ENCODE results near the gene GTF2IRD1. TPM values are rescaled to one million over a fixed set of nuclear protein-coding genes. Genes with fewer than 3 reads are reported as not detected.

The GTF2IRD1 gene
- total and polyA plus RNA-seq, 9 of the 15 experiments (the other 6 are each of a cell fraction or from before 2014, with no cell fraction given): 9.1 to 30.2 (median 14.0) TPM

GRCh38 chr7:74584160-74584954 lies 130.7 kb downstream of the GTF2IRD1 start (continued):
- TF ChIP-seq HEY1 (CRISPR knock-in tag; IDR thresholded peaks at IDR 0.05; ENCODE audit: borderline replicate concordance) (peak; percentile 46; the same call in 1 of the 2 replicates), ZNF175 (CRISPR knock-in tag; IDR thresholded peaks at IDR 0.05; ENCODE audit: low read depth) (peak; percentile 82), HMGN3 (IDR thresholded peaks at IDR 0.05; ENCODE audit: borderline replicate concordance, extremely low read depth, insufficient read length, low read depth, low read length) (peak; percentile 36), ETV5 (CRISPR knock-in tag; IDR thresholded peaks at IDR 0.05; ENCODE audit: low read depth) (no peak), PYGO2 (tag; IDR thresholded peaks at IDR 0.05) (peak; percentile 77), STAT6 (CRISPR knock-in tag; IDR thresholded peaks at IDR 0.05) (no peak), AFF1 (IDR thresholded peaks at IDR 0.05; ENCODE audit: low read depth in 1 of 2, partially characterized antibody in 2 of 2) (peak in 1 of 2 experiments; percentile 40), LCOR (CRISPR knock-in tag; IDR thresholded peaks at IDR 0.05) (peak; percentile 84; the same call in 1 of the 2 replicates), SIX5 (IDR thresholded peaks at IDR 0.05; ENCODE audit: borderline replicate concordance in 1 of 2, insufficient read depth in 1 of 2, low read depth in 1 of 2, low read length in 2 of 2) (no peak), MYNN (IDR thresholded peaks at IDR 0.05) (peak; percentile 21; the same call in 1 of the 2 replicates), MYNN (CRISPR knock-in tag; IDR thresholded peaks at IDR 0.05) (no peak), CREM (IDR thresholded peaks at IDR 0.05; ENCODE audit: low read depth) (peak; percentile 62), FOXJ2 (tag; IDR thresholded peaks at IDR 0.05) (peak; percentile 68), EP400 (IDR thresholded peaks at IDR 0.05) (peak; percentile 43; the same call in 1 of the 2 replicates), RFX1 (IDR thresholded peaks at IDR 0.05) (no peak), MBD2 (IDR thresholded peaks at IDR 0.05; ENCODE audit: borderline replicate concordance, low read depth) (peak; percentile 31; the same call in 1 of the 2 replicates), RAD51 (IDR thresholded peaks at IDR 0.05; ENCODE audit: borderline replicate concordance, low read depth) (0 out of 2 replicates have a peak, but pooled peaks have one; percentile 16), RBBP5 (IDR thresholded peaks at IDR 0.05; ENCODE audit: borderline replicate concordance, insufficient read depth, low read length, poor library complexity, severe bottlenecking) (no peak)
- TF ChIP-seq, protein P1, sequence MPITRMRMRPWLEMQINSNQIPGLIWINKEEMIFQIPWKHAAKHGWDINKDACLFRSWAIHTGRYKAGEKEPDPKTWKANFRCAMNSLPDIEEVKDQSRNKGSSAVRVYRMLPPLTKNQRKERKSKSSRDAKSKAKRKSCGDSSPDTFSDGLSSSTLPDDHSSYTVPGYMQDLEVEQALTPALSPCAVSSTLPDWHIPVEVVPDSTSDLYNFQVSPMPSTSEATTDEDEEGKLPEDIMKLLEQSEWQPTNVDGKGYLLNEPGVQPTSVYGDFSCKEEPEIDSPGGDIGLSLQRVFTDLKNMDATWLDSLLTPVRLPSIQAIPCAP (CRISPR knock-in tag; IDR thresholded peaks at IDR 0.05; ENCODE audit: borderline replicate concordance): no peak
